GM12878 (cell line): ENCODE measurements around the gene HAPSTR1. TPM values are rescaled to one million over a fixed set of nuclear protein-coding genes. Genes with fewer than 3 reads are reported as not detected.

ENCODE experiments used
- ATAC-seq: fragments of 200-7000 bp; cut with Tn5 transposase; 3 replicates; pipeline ENCODE4 v1.9.1; 2020; ENCODE audit warnings: mild to moderate bottlenecking, moderate library complexity
- BruUV-seq: library from RNA; stranded (reverse); fragments of 400-500 nt; replicated peaks from 2 replicates; lab custom pipeline; 2021; lab: Mats Ljungman, UMichigan
- CTCF ChIA-PET: fragments of 300-600 bp; sonication (Branson Sonifier 250); formaldehyde crosslinking; extraction: SDS; loops from one replicate; lab custom pipeline; 2021; ENCODE audit warnings: inconsistent platforms; lab: Yijun Ruan, JAX
- POLR2A ChIA-PET: fragments of 350-600 bp; formaldehyde crosslinking; extraction: SDS; loops from one replicate; lab custom pipeline; 2021; ENCODE audit warnings: inconsistent platforms; lab: Charles Lee
- RAD21 ChIA-PET: fragments of 300-600 bp; sonication (Branson Sonifier 250); formaldehyde crosslinking; loops from one replicate; lab custom pipeline; 2023; ENCODE audit warnings: antibody characterized with exemption; ENCODE audit not compliant: unreplicated experiment; lab: Charles Lee
- SMC1A ChIA-PET: fragments of 300-600 bp; sonication (Branson Sonifier 250); formaldehyde crosslinking; loops from one replicate; lab custom pipeline; 2023; ENCODE audit not compliant: unreplicated experiment, uncharacterized antibody; lab: Charles Lee
- DNase-seq: peaks from one replicate; pipeline ENCODE4 v3.0.0-alpha.2; 2011; ENCODE audit warnings: low read depth, low spot score
- FAIRE-seq: peaks from 3 replicates; lab custom pipeline; 2011; peaks lifted over from hg19 to GRCh38; lab: Jason Lieb, UNC
- H2AFZ ChIP-seq: 2 replicates; pipeline ENCODE4 v1.6.0; 2011; ENCODE audit warnings: low read depth, low read length, control low read depth; ENCODE audit not compliant: control insufficient read depth
- H3K27ac ChIP-seq: 2 replicates; pipeline ENCODE4 v1.5.1; 2011; ENCODE audit warnings: control low read depth; ENCODE audit not compliant: control insufficient read depth, insufficient read depth
- H3K27me3 ChIP-seq, 2 experiments: replicated peaks in 1 of 2; 2 replicates each; pipeline versions ENCODE4 v1.6.0 to v1.6.1; 2011; ENCODE audit warnings: low read length in 1 of 2; ENCODE audit not compliant: control insufficient read depth in 2 of 2, insufficient read depth in 2 of 2
- H3K36me3 ChIP-seq, 2 experiments: 2 replicates each; pipeline ENCODE4 v1.5.1; 2011; ENCODE audit warnings: low read length in 1 of 2; ENCODE audit not compliant: control insufficient read depth in 2 of 2, insufficient read depth in 2 of 2
- H3K4me1 ChIP-seq: 2 replicates; pipeline ENCODE4 v1.6.1; 2011; ENCODE audit warnings: mild to moderate bottlenecking, low read length, moderate library complexity, mixed read lengths; ENCODE audit not compliant: control insufficient read depth, insufficient read depth
- H3K4me2 ChIP-seq: 2 replicates; pipeline ENCODE4 v1.6.0; 2011; ENCODE audit warnings: control low read depth; ENCODE audit not compliant: control insufficient read depth, insufficient read depth
- H3K4me3 ChIP-seq: fragments of 200-600 bp; sonication (generic); 2 replicates; pipeline ENCODE4 v1.5.1; 2016
- H3K79me2 ChIP-seq: 2 replicates; pipeline ENCODE4 v1.6.0; 2011; ENCODE audit warnings: low read length; ENCODE audit not compliant: control insufficient read depth, insufficient read depth
- H3K9ac ChIP-seq: 2 replicates; pipeline ENCODE4 v1.8.0; 2011; ENCODE audit warnings: low read length, control low read depth, mixed read lengths; ENCODE audit not compliant: control insufficient read depth, insufficient read depth
- H3K9me3 ChIP-seq: replicated peaks from 3 replicates; pipeline ENCODE4 v1.5.1; 2011; ENCODE audit warnings: mild to moderate bottlenecking, low read length; ENCODE audit not compliant: control insufficient read depth, insufficient read depth
- H4K20me1 ChIP-seq: 2 replicates; pipeline ENCODE4 v1.6.0; 2011; ENCODE audit not compliant: control insufficient read depth, insufficient read depth
- E2F4 ChIP-seq: IDR thresholded peaks from 2 replicates; pipeline ENCODE4 v1.6.1; 2012; ENCODE audit warnings: low read depth, low read length, improper control_type of control experiment
- EED ChIP-seq: sonication (generic); IDR thresholded peaks from 2 replicates; pipeline ENCODE4 v1.6.1; 2016; ENCODE audit warnings: antibody characterized with exemption, low read depth
- EP300 ChIP-seq, 2 experiments: fragments of 150-350 bp in 1 of 2; IDR thresholded peaks; 2 replicates each; pipeline ENCODE4 v1.6.1; 2011 to 2012; ENCODE audit warnings: low read depth in 2 of 2, low read length in 2 of 2, borderline replicate concordance in 1 of 2, improper control_type of control experiment in 1 of 2, inconsistent platforms in 1 of 2; ENCODE audit not compliant: control insufficient read depth in 1 of 2
- HCFC1 ChIP-seq: fragments of 150-350 bp; IDR thresholded peaks from 2 replicates; pipeline ENCODE4 v1.6.1; 2014; ENCODE audit warnings: low read length
- IKZF1 ChIP-seq: fragments of 450-650 bp; conservative IDR thresholded peaks from 2 replicates; pipeline ENCODE4 v1.6.1; 2017; ENCODE audit warnings: antibody characterized with exemption, mild to moderate bottlenecking
- JUNB ChIP-seq: IDR thresholded peaks from 2 replicates; pipeline ENCODE4 v1.6.1; 2016; ENCODE audit warnings: antibody characterized with exemption, mild to moderate bottlenecking
- REST ChIP-seq: IDR thresholded peaks from 2 replicates; pipeline ENCODE4 v1.6.1; 2012; ENCODE audit warnings: mild to moderate bottlenecking, low read depth, low read length
- RUNX3 ChIP-seq: IDR thresholded peaks from 2 replicates; pipeline ENCODE4 v1.6.1; 2012; ENCODE audit warnings: low read length, inconsistent platforms
- SKIL ChIP-seq: fragments of 450-650 bp; IDR thresholded peaks from 2 replicates; pipeline ENCODE4 v1.6.1; 2017; ENCODE audit warnings: mild to moderate bottlenecking, low read depth, inconsistent platforms; ENCODE audit not compliant: poor library complexity, severe bottlenecking
- STAT3 ChIP-seq: IDR thresholded peaks from 2 replicates; pipeline ENCODE4 v1.6.1; 2011; ENCODE audit warnings: low read depth, low read length, improper control_type of control experiment
- TCF7 ChIP-seq: IDR thresholded peaks from 2 replicates; pipeline ENCODE4 v1.6.1; 2014; ENCODE audit warnings: antibody characterized with exemption, borderline replicate concordance
- ZNF217 ChIP-seq: fragments of 450-650 bp; IDR thresholded peaks from 2 replicates; pipeline ENCODE4 v1.6.1; 2017; ENCODE audit warnings: antibody characterized with exemption, mild to moderate bottlenecking
- WGBS: methylation state at CpG from one replicate; pipeline ENCODE4 v1.1.6; 2016; ENCODE audit warnings: low lambda C conversion rate; ENCODE audit not compliant: insufficient replicate concordance, insufficient coverage; ENCODE audit errors: missing lambda C conversion rate; 5-methylcytosine and 5-hydroxymethylcytosine counted together
- in situ Hi-C: fragments of 300-500 bp; cut with MboI; formaldehyde crosslinking; loops from 9 replicates; pipeline ENCODE4 v1.14.3; 2018; ENCODE audit warnings: mixed read lengths
- intact Hi-C: fragments of 100-400 bp; cut with micrococcal nuclease; formaldehyde crosslinking; loops from one replicate; pipeline ENCODE4 v1.14.2; 2022; ENCODE audit not compliant: unreplicated experiment
- polyA plus RNA-seq, 11 experiments: library from polyadenylated mRNA; depleted of rRNA in 4 of 11; unstranded in 6 of 11; stranded (reverse) in 5 of 11; fragments of >200 nt; fragmentation: Nextera tagmentation in 4 of 11; fragmentation: Illumina TruSeq in 1 of 11; extraction: Ambion mirVana in 4 of 11; extraction: Trizol in 1 of 11; gene quantifications; 1 replicate in 1 of 11; 2 replicates in 10 of 11; pipeline versions ENCODE4 v1.2.1 to v1.2.3, GENCODE V29; 2011 to 2016; ENCODE audit warnings: inconsistent platforms in 2 of 11, missing spikeins in 2 of 11, low read depth in 1 of 11
- total RNA-seq, 4 experiments: library from RNA; depleted of rRNA in 3 of 4; stranded (reverse); fragments of >200 nt in 3 of 4; fragmentation: Illumina TruSeq in 1 of 4; extraction: Trizol in 1 of 4; gene quantifications; 2 replicates each; pipeline versions ENCODE4 v1.2.1 to v1.2.3, GENCODE V29; 2013 to 2021
- TF ChIP-seq, protein P1 (sequence below): IDR thresholded peaks from 2 replicates; pipeline ENCODE4 v1.6.1; 2012; ENCODE audit warnings: low read depth, low read length, improper control_type of control experiment
- TF ChIP-seq, protein P2 (sequence below): fragments of 450-650 bp; IDR thresholded peaks from 2 replicates; pipeline ENCODE4 v1.6.1; 2014; ENCODE audit warnings: mild to moderate bottlenecking

Gene HAPSTR1
- total and polyA plus RNA-seq, 10 of the 15 experiments (the other 5 are each of a cell fraction or from before 2014, with no cell fraction given) = 8.7 to 52.5 (median 23.1) TPM

- no peak for TF ChIP-seq REST
Measured at GRCh38 chr16:9122342-9122741, 30.9 kb downstream of the HAPSTR1 start (continued).

- ATAC-seq = no peak
- Histone ChIP-seq H2AFZ (no peak overlapping the region), H3K4me2 (no peak overlapping the region), H4K20me1 (no peaks in the 10 kb centered on the region; the same call in 1 of the 2 replicates), H3K27me3 (no peaks in the 10 kb centered on the region), H3K4me1 (peaks cover 27% of the 10 kb centered on the region), H3K9me3 (no peaks in the 10 kb centered on the region), H3K36me3 (peaks cover 10 to 20% of the 10 kb centered on the region in 2 experiments), H3K4me3 (no peak overlapping the region), H3K9ac (no peak overlapping the region), H3K27ac (no peak overlapping the region), H3K79me2 (no peaks in the 10 kb centered on the region; the same call in none of the 2 replicates)
- no peak for DNase-seq
- no TSS peak for BruUV-seq
- 75% methylated on average over 2 of the region's 2 CpGs for WGBS
- POLR2A ChIA-PET = interaction anchor here (1.1 to 1.2 kb wide), 2 partner anchors 10 to 29 kb away, joined by 3 read pairs; no protein-coding TSS in a partner anchor
- RAD21 ChIA-PET = interaction anchor here (1.6 kb wide), 1 partner anchor 13 kb away, joined by 3 read pairs; no protein-coding TSS in a partner anchor
- intact Hi-C loops (no loop called here), in situ Hi-C loops (no loop called here)
- no peak for FAIRE-seq
- CTCF ChIA-PET = interaction anchor here (0.6 to 1.5 kb wide), 2 partner anchors 10 to 16 kb away, joined by 3 read pairs; no protein-coding TSS in a partner anchor
- SMC1A ChIA-PET = interaction anchor here (0.7 kb wide), 1 partner anchor 114 kb away, joined by 3 read pairs; no protein-coding TSS in a partner anchor
- no peak for TF ChIP-seq HCFC1
- TF ChIP-seq ZNF217 = no peak
- TF ChIP-seq JUNB = no peak
- no peak for TF ChIP-seq TCF7
- no peak for TF ChIP-seq E2F4
- no peak for TF ChIP-seq RUNX3
- no peak for TF ChIP-seq EP300 (IDR thresholded peaks at IDR 0.05; ENCODE audit: borderline replicate concordance in 1 of 2, control insufficient read depth in 1 of 2, low read depth in 2 of 2, low read length in 2 of 2)
- TF ChIP-seq, protein P1, sequence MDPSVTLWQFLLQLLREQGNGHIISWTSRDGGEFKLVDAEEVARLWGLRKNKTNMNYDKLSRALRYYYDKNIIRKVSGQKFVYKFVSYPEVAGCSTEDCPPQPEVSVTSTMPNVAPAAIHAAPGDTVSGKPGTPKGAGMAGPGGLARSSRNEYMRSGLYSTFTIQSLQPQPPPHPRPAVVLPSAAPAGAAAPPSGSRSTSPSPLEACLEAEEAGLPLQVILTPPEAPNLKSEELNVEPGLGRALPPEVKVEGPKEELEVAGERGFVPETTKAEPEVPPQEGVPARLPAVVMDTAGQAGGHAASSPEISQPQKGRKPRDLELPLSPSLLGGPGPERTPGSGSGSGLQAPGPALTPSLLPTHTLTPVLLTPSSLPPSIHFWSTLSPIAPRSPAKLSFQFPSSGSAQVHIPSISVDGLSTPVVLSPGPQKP = no peak
- TF ChIP-seq, protein P2, sequence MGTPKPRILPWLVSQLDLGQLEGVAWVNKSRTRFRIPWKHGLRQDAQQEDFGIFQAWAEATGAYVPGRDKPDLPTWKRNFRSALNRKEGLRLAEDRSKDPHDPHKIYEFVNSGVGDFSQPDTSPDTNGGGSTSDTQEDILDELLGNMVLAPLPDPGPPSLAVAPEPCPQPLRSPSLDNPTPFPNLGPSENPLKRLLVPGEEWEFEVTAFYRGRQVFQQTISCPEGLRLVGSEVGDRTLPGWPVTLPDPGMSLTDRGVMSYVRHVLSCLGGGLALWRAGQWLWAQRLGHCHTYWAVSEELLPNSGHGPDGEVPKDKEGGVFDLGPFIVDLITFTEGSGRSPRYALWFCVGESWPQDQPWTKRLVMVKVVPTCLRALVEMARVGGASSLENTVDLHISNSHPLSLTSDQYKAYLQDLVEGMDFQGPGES = no peak
- no peak for TF ChIP-seq SKIL
- no peak for TF ChIP-seq EED
- TF ChIP-seq IKZF1 = no peak
- no peak for TF ChIP-seq STAT3
Measured at GRCh38 chr16:9122969-9123368, 31.5 kb downstream of the HAPSTR1 start.
